ENCODE measurements around the gene CXCR5. TPM values are rescaled to one million over a fixed set of nuclear protein-coding genes. Genes with fewer than 3 reads are reported as not detected.
A peak's percentile ranks its signal among the peaks of the same experiment; 100 is the strongest.

Gene CXCR5
- total and polyA plus RNA-seq, 10 of the 15 experiments (the other 5 are each of a cell fraction or from before 2014, with no cell fraction given): 0.03 to 0.63 (median 0.25) TPM

- peak; percentile 98 for ATAC-seq
- DNase-seq (ENCODE audit: low read depth, low spot score): peak; percentile 61
- SMC1A ChIA-PET (ENCODE audit: uncharacterized antibody, unreplicated experiment): interaction anchor here (0.8 to 10.3 kb wide), 6 partner anchors 12 to 210 kb away, joined by 3 to 185 read pairs (median 5); partner anchors contain the start of gene BCL9L
- no TSS peak for BruUV-seq (replicated peaks)
- H3K4me2 ChIP-seq (ENCODE audit: control insufficient read depth, insufficient read depth): no peak overlapping the region
- H3K4me3 ChIP-seq: no peak overlapping the region
- no peaks in the 10 kb centered on the region for H3K79me2 ChIP-seq (ENCODE audit: control insufficient read depth, insufficient read depth, low read length)
- 54% methylated on average over 22 of the region's 24 CpGs for WGBS (ENCODE audit: insufficient coverage, insufficient replicate concordance, low lambda C conversion rate, missing lambda C conversion rate)
- H3K27me3 ChIP-seq (replicated peaks in 1 of 2; ENCODE audit: control insufficient read depth in 2 of 2, insufficient read depth in 2 of 2, low read length in 1 of 2): no peaks in the 10 kb centered on the region
- POLR2A ChIA-PET: interaction anchor here (1.1 kb wide), 1 partner anchor 19 kb away, joined by 3 read pairs; no protein-coding TSS in a partner anchor
- no peak overlapping the region for H2AFZ ChIP-seq (ENCODE audit: control insufficient read depth, low read depth, low read length)
- H3K9ac ChIP-seq (ENCODE audit: control insufficient read depth, insufficient read depth, low read length): no peak overlapping the region
- CTCF ChIA-PET: interaction anchor here (0.8 to 13.2 kb wide), 13 partner anchors 20 to 259 kb away, joined by 3 to 330 read pairs (median 5); partner anchors contain the start of genes BCL9L and UPK2
- RAD21 ChIA-PET (ENCODE audit: unreplicated experiment): interaction anchor here (0.6 to 9.9 kb wide), 7 partner anchors 19 to 199 kb away, joined by 3 to 169 read pairs (median 3); partner anchors contain the start of genes BCL9L and C2CD2L
- H4K20me1 ChIP-seq (ENCODE audit: control insufficient read depth, insufficient read depth): no peaks in the 10 kb centered on the region
- no peak overlapping the region for H3K27ac ChIP-seq (ENCODE audit: control insufficient read depth, insufficient read depth)
- in situ Hi-C loops (cut with MboI): loop anchor here (5.0 kb wide), 1 partner anchor 50 kb away; the partner anchor contains the start of gene UPK2
- H3K36me3 ChIP-seq (ENCODE audit: control insufficient read depth in 2 of 2, insufficient read depth in 2 of 2, low read length in 1 of 2): peaks cover 4 to 6% of the 10 kb centered on the region in 2 experiments
- peak; percentile 99 for FAIRE-seq
- H3K9me3 ChIP-seq (replicated peaks; ENCODE audit: control insufficient read depth, insufficient read depth, low read length): no peaks in the 10 kb centered on the region
- peaks cover 10% of the 10 kb centered on the region for H3K4me1 ChIP-seq (ENCODE audit: control insufficient read depth, insufficient read depth, low read length)
- intact Hi-C loops (cut with micrococcal nuclease; ENCODE audit: unreplicated experiment): loop anchor here (1.0 kb wide), 2 partner anchors 23 to 49 kb away; partner anchors contain the start of gene UPK2
- TF ChIP-seq JUND (IDR thresholded peaks at IDR 0.05; ENCODE audit: low read depth, low read length) (no peak), KAT2A (conservative IDR thresholded peaks at IDR 0.05; ENCODE audit: control insufficient read depth, low read depth, low read length) (no peak), MYB (IDR thresholded peaks at IDR 0.05; ENCODE audit: borderline replicate concordance, low read depth, low read length) (no peak), MYC (IDR thresholded peaks at IDR 0.05; ENCODE audit: insufficient read depth, insufficient read length, insufficient replicate concordance, low read length, severe bottlenecking) (no peak), ATF2 (IDR thresholded peaks at IDR 0.05; ENCODE audit: low read length) (no peak), ZNF207 (IDR thresholded peaks at IDR 0.05; ENCODE audit: borderline replicate concordance) (no peak), REST (IDR thresholded peaks at IDR 0.05; ENCODE audit: low read depth, low read length) (no peak), ZNF622 (IDR thresholded peaks at IDR 0.05) (no peak), MAX (IDR thresholded peaks at IDR 0.05; ENCODE audit: low read depth, low read length) (no peak), TCF3 (IDR thresholded peaks at IDR 0.05; ENCODE audit: borderline replicate concordance, insufficient read depth, low read depth, low read length) (no peak), ZNF274 (IDR thresholded peaks at IDR 0.05; ENCODE audit: insufficient read depth, insufficient read length) (no peak), CBX5 (IDR thresholded peaks at IDR 0.05; ENCODE audit: low read depth) (no peak), IRF5 (IDR thresholded peaks at IDR 0.05; ENCODE audit: borderline replicate concordance) (no peak)
These were observed 23.7 kb downstream of the CXCR5 start for GRCh38 chr11:118907051-118908042.
